Activated T-cell treated with anti-CD3 and anti-CD28 coated beads, Interleukin-2, amount 50 U/mL, for 4 hours (primary cell): Measurements from ENCODE around the gene SIRT6. TPM values are rescaled to one million over a fixed set of nuclear protein-coding genes. Genes with fewer than 3 reads are reported as not detected.
A peak's percentile ranks its signal among the peaks of the same experiment; 100 is the strongest.
"Not testable (repeated sequence)": the region's sequence is repeated elsewhere in the genome, so short reads cannot be mapped to it uniquely, and the experiment has no call there.

Source experiments
- ATAC-seq, 2 donors: fragments of 200-7000 bp; cut with Tn5 transposase; one replicate each; pipeline ENCODE4 v1.10.0; 2021
- DNase-seq: peaks from one replicate; pipeline ENCODE4 v3.0.0-alpha.2; 2020
- H3K27me3 Mint-ChIP-seq: one replicate; pipeline ENCODE4 v1.8.0; 2021; ENCODE audit warnings: low read depth, mixed read lengths
- H3K36me3 Mint-ChIP-seq: one replicate; pipeline ENCODE4 v1.8.0; 2022; ENCODE audit warnings: mixed read lengths; ENCODE audit not compliant: insufficient read depth
- H3K4me1 Mint-ChIP-seq: one replicate; pipeline ENCODE4 v1.8.0; 2021; ENCODE audit warnings: low read depth, mixed read lengths
- H3K4me3 Mint-ChIP-seq: one replicate; pipeline ENCODE4 v1.8.0; 2021; ENCODE audit warnings: mild to moderate bottlenecking, moderate library complexity, mixed read lengths
- H3K9me3 Mint-ChIP-seq: one replicate; pipeline ENCODE4 v1.8.0; 2021; ENCODE audit warnings: mixed read lengths
- total RNA-seq, 3 donors: library from RNA; stranded (reverse); gene quantifications; one replicate each; pipeline ENCODE4 v1.2.1, GENCODE V29; 2021

SIRT6 gene
- total RNA-seq, 3 donors from 2014 or later, result 42.9 to 48.2 (median 43.9) TPM

- H3K36me3 Mint-ChIP-seq, DNase-seq, H3K4me1 Mint-ChIP-seq, H3K4me3 Mint-ChIP-seq, ATAC-seq, H3K9me3 Mint-ChIP-seq: not testable (repeated sequence)
- H3K27me3 Mint-ChIP-seq, result peaks cover 45% of the 10 kb centered on the region
Observed at GRCh38 chr19:4192537-4192936, 10.2 kb upstream of the SIRT6 start.

- Mint-ChIP-seq H3K36me3 (no peaks in the 10 kb centered on the region), H3K4me1 (peaks cover 1% of the 10 kb centered on the region), H3K9me3 (no peaks in the 10 kb centered on the region), H3K4me3 (no peak overlapping the region), H3K27me3 (peaks cover 18% of the 10 kb centered on the region)
- DNase-seq (no peak), ATAC-seq (no peak)
Observed at GRCh38 chr19:4189641-4190040, 7.3 kb upstream of the SIRT6 start.

- H3K36me3 Mint-ChIP-seq, result no peaks in the 10 kb centered on the region
- DNase-seq (no peak), ATAC-seq (no peak)
- no peak overlapping the region for H3K4me3 Mint-ChIP-seq
- H3K4me1 Mint-ChIP-seq, result peaks cover 6% of the 10 kb centered on the region
- H3K9me3 Mint-ChIP-seq, result no peaks in the 10 kb centered on the region
- H3K27me3 Mint-ChIP-seq, result peaks cover 4% of the 10 kb centered on the region
Observed at GRCh38 chr19:4187313-4188122, 5.2 kb upstream of the SIRT6 start.

GRCh38 chr19:4186087-4186993 lies 4.0 kb upstream of the SIRT6 start:
- Mint-ChIP-seq H3K9me3 (no peaks in the 10 kb centered on the region), H3K36me3 (no peaks in the 10 kb centered on the region), H3K4me1 (peaks cover 14% of the 10 kb centered on the region), H3K4me3 (no peak overlapping the region), H3K27me3 (peaks cover 4% of the 10 kb centered on the region)
- DNase-seq, result peak; percentile 77
- ATAC-seq, result peak; percentile 51 to 57

- Mint-ChIP-seq H3K27me3 (peaks cover 2% of the 10 kb centered on the region), H3K9me3 (no peaks in the 10 kb centered on the region), H3K36me3 (no peaks in the 10 kb centered on the region), H3K4me1 (peaks cover 21% of the 10 kb centered on the region), H3K4me3 (no peak overlapping the region)
- DNase-seq (no peak), ATAC-seq (no peak)
Observed at GRCh38 chr19:4185413-4186086, 3.2 kb upstream of the SIRT6 start.

- Mint-ChIP-seq H3K36me3 (peaks cover under 1% of the 10 kb centered on the region), H3K4me3 (no peak overlapping the region), H3K9me3 (no peaks in the 10 kb centered on the region), H3K27me3 (peaks cover 2% of the 10 kb centered on the region), H3K4me1 (peaks cover 27% of the 10 kb centered on the region)
- DNase-seq (no peak), ATAC-seq (no peak)
Observed at GRCh38 chr19:4184718-4185352, 2.5 kb upstream of the SIRT6 start.

GRCh38 chr19:4183967-4184717 lies 1.8 kb upstream of the SIRT6 start:
- Mint-ChIP-seq H3K36me3 (peaks cover 6% of the 10 kb centered on the region), H3K4me1 (peaks cover 34% of the 10 kb centered on the region), H3K27me3 (peaks cover 2% of the 10 kb centered on the region), H3K4me3 (peak overlapping the region; percentile 37), H3K9me3 (no peaks in the 10 kb centered on the region)
- DNase-seq (no peak), ATAC-seq (no peak)

GRCh38 chr19:4181053-4181508 lies 1.3 kb downstream of the SIRT6 start:
- Mint-ChIP-seq H3K9me3 (no peaks in the 10 kb centered on the region), H3K27me3 (no peaks in the 10 kb centered on the region), H3K4me3 (peak overlapping the region; percentile 77), H3K36me3 (peaks cover 12% of the 10 kb centered on the region), H3K4me1 (peaks cover 33% of the 10 kb centered on the region)
- ATAC-seq (no peak), DNase-seq (no peak)

GRCh38 chr19:4178990-4179389 lies 3.4 kb downstream of the SIRT6 start:
- ATAC-seq (no peak), DNase-seq (no peak)
- Mint-ChIP-seq H3K4me1 (peaks cover 31% of the 10 kb centered on the region), H3K27me3 (no peaks in the 10 kb centered on the region), H3K4me3 (no peak overlapping the region), H3K9me3 (no peaks in the 10 kb centered on the region), H3K36me3 (peaks cover 12% of the 10 kb centered on the region)

GRCh38 chr19:4177146-4177545 lies 5.2 kb downstream of the SIRT6 start:
- H3K36me3 Mint-ChIP-seq, result peaks cover 12% of the 10 kb centered on the region
- no peaks in the 10 kb centered on the region for H3K9me3 Mint-ChIP-seq
- peaks cover 27% of the 10 kb centered on the region for H3K4me1 Mint-ChIP-seq
- no peak for DNase-seq
- no peak overlapping the region for H3K4me3 Mint-ChIP-seq
- no peak for ATAC-seq
- H3K27me3 Mint-ChIP-seq, result peaks cover 8% of the 10 kb centered on the region

- peaks cover 15% of the 10 kb centered on the region for H3K27me3 Mint-ChIP-seq
- ATAC-seq, result no peak
- peaks cover 15% of the 10 kb centered on the region for H3K4me1 Mint-ChIP-seq
- no peak overlapping the region for H3K4me3 Mint-ChIP-seq
- DNase-seq, result no peak
- H3K9me3 Mint-ChIP-seq, result no peaks in the 10 kb centered on the region
- H3K36me3 Mint-ChIP-seq, result peaks cover 12% of the 10 kb centered on the region
Observed at GRCh38 chr19:4175669-4175931, 6.8 kb downstream of the SIRT6 start.

- Mint-ChIP-seq H3K4me3 (no peak overlapping the region), H3K4me1 (peaks cover 10% of the 10 kb centered on the region), H3K36me3 (peaks cover 12% of the 10 kb centered on the region), H3K9me3 (no peaks in the 10 kb centered on the region), H3K27me3 (peaks cover 17% of the 10 kb centered on the region)
- no peak for ATAC-seq
- no peak for DNase-seq
Observed at GRCh38 chr19:4174895-4175668, 7.3 kb downstream of the SIRT6 start.
